ENCODE measurements around the gene SRSF6. TPM values are rescaled to one million over a fixed set of nuclear protein-coding genes. Genes with fewer than 3 reads are reported as not detected.

The SRSF6 gene
- polyA plus RNA-seq, 2 of the 4 experiments (the other 2 are of a cell fraction), result 99.3 to 145 TPM

- CTCF ChIA-PET, result no interaction called here
- no peak overlapping the region for H3K27ac ChIP-seq
Measured at GRCh38 chr20:43463527-43464218, 6.0 kb downstream of the SRSF6 start.

GRCh38 chr20:43464219-43464790, 6.6 kb downstream of the SRSF6 start:
- CTCF ChIA-PET, result no interaction called here
- TF ChIP-seq JUN (IDR thresholded peaks at IDR 0.05), result 0 out of 5 replicates have a peak, but pooled peaks of 1 of the 2 experiments have one; percentile 8
- TF ChIP-seq REST (IDR thresholded peaks at IDR 0.05), result peak; percentile 11; the same call in 1 of the 2 replicates
- peak; percentile 13; the same call in 1 of the 2 replicates for TF ChIP-seq TFCP2L1 (CRISPR knock-in tag; IDR thresholded peaks at IDR 0.05)
- peak; percentile 84; the same call in 1 of the 2 replicates for TF ChIP-seq TP53 (CRISPR knock-in tag; IDR thresholded peaks at IDR 0.05)
- peak; percentile 79 for TF ChIP-seq FOSB (CRISPR knock-in tag; IDR thresholded peaks at IDR 0.05)
- TF ChIP-seq POLR2AphosphoS2 (conservative IDR thresholded peaks at IDR 0.05; ENCODE audit: low read length), result peak; percentile 87
- TF ChIP-seq HMGXB4 (CRISPR knock-in tag; IDR thresholded peaks at IDR 0.05; ENCODE audit: borderline replicate concordance), result peak; percentile 32; the same call in 1 of the 2 replicates
- TF ChIP-seq MAZ (IDR thresholded peaks at IDR 0.05; ENCODE audit: borderline replicate concordance, low read depth, low read length), result no peak
- peak; percentile 76 for TF ChIP-seq RARB (CRISPR knock-in tag; IDR thresholded peaks at IDR 0.05)
- TF ChIP-seq, protein P1, sequence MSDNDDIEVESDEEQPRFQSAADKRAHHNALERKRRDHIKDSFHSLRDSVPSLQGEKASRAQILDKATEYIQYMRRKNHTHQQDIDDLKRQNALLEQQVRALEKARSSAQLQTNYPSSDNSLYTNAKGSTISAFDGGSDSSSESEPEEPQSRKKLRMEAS (IDR thresholded peaks at IDR 0.05), result no peak
- TF ChIP-seq, protein P2, sequence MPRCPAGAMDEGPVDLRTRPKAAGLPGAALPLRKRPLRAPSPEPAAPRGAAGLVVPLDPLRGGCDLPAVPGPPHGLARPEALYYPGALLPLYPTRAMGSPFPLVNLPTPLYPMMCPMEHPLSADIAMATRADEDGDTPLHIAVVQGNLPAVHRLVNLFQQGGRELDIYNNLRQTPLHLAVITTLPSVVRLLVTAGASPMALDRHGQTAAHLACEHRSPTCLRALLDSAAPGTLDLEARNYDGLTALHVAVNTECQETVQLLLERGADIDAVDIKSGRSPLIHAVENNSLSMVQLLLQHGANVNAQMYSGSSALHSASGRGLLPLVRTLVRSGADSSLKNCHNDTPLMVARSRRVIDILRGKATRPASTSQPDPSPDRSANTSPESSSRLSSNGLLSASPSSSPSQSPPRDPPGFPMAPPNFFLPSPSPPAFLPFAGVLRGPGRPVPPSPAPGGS (IDR thresholded peaks at IDR 0.05), result no peak
- no peak for TF ChIP-seq CBX2 (IDR thresholded peaks at IDR 0.05; ENCODE audit: borderline replicate concordance, low read depth)
- 87% methylated on average over 9 of the region's 9 CpGs for WGBS (ENCODE audit: missing lambda C conversion rate)
- DNase-seq (ENCODE audit: low read depth in 1 of 2, low spot score in 1 of 2) (no peak), FAIRE-seq (no peak), ATAC-seq (no peak; a peak in 1 of 6 replicates)
- Histone ChIP-seq H3K9me3 (no peaks in the 10 kb centered on the region), H3K4me1 (peaks cover 16% of the 10 kb centered on the region; the same call in 2 of the 3 replicates), H3K4me2 (no peak overlapping the region), H3K27ac (no peak overlapping the region), H3K4me3 (no peak overlapping the region)
- POLR2A ChIA-PET, result no interaction called here

More at GRCh38 chr20:43463527-43464218, 6.0 kb downstream of the SRSF6 start:
- FAIRE-seq (no peak), ATAC-seq (no peak), DNase-seq (ENCODE audit: low read depth in 1 of 2, low spot score in 1 of 2) (no peak)
- no peak overlapping the region for H3K4me3 ChIP-seq
- H3K9me3 ChIP-seq, result no peaks in the 10 kb centered on the region
- 84% methylated on average over 3 of the region's 3 CpGs for WGBS (ENCODE audit: missing lambda C conversion rate)
- POLR2A ChIA-PET, result interaction anchor here (0.6 kb wide), 1 partner anchor 211 kb away, joined by 3 read pairs; no protein-coding TSS in a partner anchor
- H3K4me2 ChIP-seq, result no peak overlapping the region
- peaks cover 18% of the 10 kb centered on the region; the same call in 2 of the 3 replicates for H3K4me1 ChIP-seq
- peak; percentile 86 for TF ChIP-seq POLR2AphosphoS2 (conservative IDR thresholded peaks at IDR 0.05; ENCODE audit: low read length)
- no peak for TF ChIP-seq KDM1A (IDR thresholded peaks at IDR 0.05; ENCODE audit: low read depth)
- 0 out of 2 replicates have a peak, but pooled peaks have one; percentile 15 for TF ChIP-seq HMGXB4 (CRISPR knock-in tag; IDR thresholded peaks at IDR 0.05; ENCODE audit: borderline replicate concordance)
- 0 out of 2 replicates have a peak, but pooled peaks have one; percentile 0 for TF ChIP-seq ZC3H11A (IDR thresholded peaks at IDR 0.05)
